DND-41 (cell line): ENCODE data around the gene PGM2L1.

Experiments used
- CTCF ChIP-seq: IDR thresholded peaks from 2 replicates; pipeline ENCODE4 v1.5.1; 2012; ENCODE audit warnings: borderline replicate concordance, low read length, moderate library complexity, mild to moderate bottlenecking; ENCODE audit not compliant: poor library complexity, severe bottlenecking; ENCODE audit errors: extremely low read depth
- EZH2 ChIP-seq: IDR thresholded peaks from 3 replicates; pipeline ENCODE4 v1.6.1; 2012; ENCODE audit warnings: borderline replicate concordance, low read depth, mild to moderate bottlenecking, moderate library complexity, low read length, inconsistent platforms; ENCODE audit not compliant: severe bottlenecking

- TF ChIP-seq CTCF (no peak), EZH2 (no peak)
These were observed 40.8 kb downstream of the PGM2L1 start for GRCh38 chr11:74357449-74357848.
